Naive thymus-derived CD4-positive, alpha-beta T cell (primary cell): Measurements from ENCODE around the gene IPO9. TPM values are rescaled to one million over a fixed set of nuclear protein-coding genes. Genes with fewer than 3 reads are reported as not detected.

Experiments used
- ATAC-seq: fragments of 150-1000 bp; cut with Tn5 transposase; 2 replicates; pipeline ENCODE4 v1.10.0; 2021; ENCODE audit warnings: mild to moderate bottlenecking, moderate library complexity
- CTCF ChIA-PET: fragments of 350-600 bp; sonication (Branson Sonifier 250); formaldehyde crosslinking; loops from one replicate; lab custom pipeline; 2021; ENCODE audit warnings: antibody characterized with exemption; lab: Charles Lee
- POLR2A ChIA-PET: fragments of 350-600 bp; sonication (Branson Sonifier 250); formaldehyde crosslinking; loops from one replicate; lab custom pipeline; 2021; ENCODE audit warnings: antibody characterized with exemption, inconsistent platforms; lab: Charles Lee
- DNase-seq, 9 donors: peaks; one replicate each; pipeline versions ENCODE4 v3.0.0 to v3.0.0-alpha.2; 2020 to 2022; ENCODE audit warnings: mixed read lengths in 1 of 9
- H3K27ac ChIP-seq: one replicate; pipeline ENCODE4 v1.7.0; 2013; ENCODE audit warnings: mild to moderate bottlenecking, low read depth, low read length, moderate library complexity
- H3K27me3 ChIP-seq, 2 donors: one replicate each; pipeline ENCODE4 v1.7.0; 2013; ENCODE audit warnings: low read length in 2 of 2, mild to moderate bottlenecking in 2 of 2, moderate library complexity in 2 of 2; ENCODE audit not compliant: control insufficient read depth in 2 of 2, insufficient read depth in 2 of 2
- H3K36me3 ChIP-seq, 3 experiments: 1 replicate in 2 of 3; 2 replicates in 1 of 3; pipeline ENCODE4 v1.7.0; 2013; ENCODE audit warnings: low read length in 3 of 3, mild to moderate bottlenecking in 3 of 3, moderate library complexity in 1 of 3; ENCODE audit not compliant: insufficient read depth in 3 of 3, control insufficient read depth in 2 of 3
- H3K4me1 ChIP-seq, 2 donors: one replicate each; pipeline ENCODE4 v1.7.0; 2013; ENCODE audit warnings: low read length in 2 of 2, mild to moderate bottlenecking in 2 of 2, moderate library complexity in 1 of 2; ENCODE audit not compliant: control insufficient read depth in 2 of 2, insufficient read depth in 2 of 2
- H3K4me3 ChIP-seq: 2 replicates; pipeline ENCODE4 v1.7.0; 2013; ENCODE audit warnings: mild to moderate bottlenecking, low read length
- H3K9me3 ChIP-seq, 3 experiments: 1 replicate in 2 of 3; 2 replicates in 1 of 3; pipeline ENCODE4 v1.7.0; 2013; ENCODE audit warnings: low read length in 3 of 3; ENCODE audit not compliant: control insufficient read depth in 2 of 3
- H3K27ac Mint-ChIP-seq, 9 donors: one replicate each; pipeline ENCODE4 v1.8.0; 2020 to 2022; ENCODE audit warnings: mixed read lengths in 9 of 9, mild to moderate bottlenecking in 8 of 9, moderate library complexity in 5 of 9, inconsistent platforms in 2 of 9
- H3K27me3 Mint-ChIP-seq, 5 donors: one replicate each; pipeline ENCODE4 v1.8.0; 2021 to 2022; ENCODE audit warnings: mixed read lengths in 5 of 5, mild to moderate bottlenecking in 1 of 5
- H3K36me3 Mint-ChIP-seq, 5 donors: one replicate each; pipeline ENCODE4 v1.8.0; 2020 to 2022; ENCODE audit warnings: mixed read lengths in 5 of 5, mild to moderate bottlenecking in 3 of 5, inconsistent platforms in 1 of 5
- H3K4me1 Mint-ChIP-seq, 7 donors: one replicate each; pipeline ENCODE4 v1.8.0; 2020 to 2022; ENCODE audit warnings: mixed read lengths in 7 of 7, mild to moderate bottlenecking in 3 of 7, inconsistent platforms in 1 of 7
- H3K4me3 Mint-ChIP-seq, 10 donors: one replicate each; pipeline ENCODE4 v1.8.0; 2020 to 2022; ENCODE audit warnings: mild to moderate bottlenecking in 10 of 10, mixed read lengths in 10 of 10, moderate library complexity in 6 of 10, inconsistent platforms in 2 of 10
- H3K9me3 Mint-ChIP-seq, 11 donors: one replicate each; pipeline ENCODE4 v1.8.0; 2020 to 2022; ENCODE audit warnings: mixed read lengths in 11 of 11, mild to moderate bottlenecking in 4 of 11, inconsistent platforms in 1 of 11, moderate library complexity in 1 of 11
- intact Hi-C, 2 donors: fragments of 100-400 bp; cut with micrococcal nuclease; formaldehyde crosslinking; loops; one replicate each; pipeline ENCODE4 v1.15.1; 2023
- polyA plus RNA-seq, 2 donors: library from polyadenylated mRNA; unstranded; fragments of 300-500 nt; fragmentation: Illumina TruSeq; gene quantifications; one replicate each; pipeline ENCODE4 v1.2.3, GENCODE V29; 2021
- total RNA-seq, 6 experiments: library from RNA in 5 of 6; stranded (reverse) in 5 of 6; gene quantifications; 1 replicate in 5 of 6; 2 replicates in 1 of 6; pipeline ENCODE4 v1.2.3 and lab custom pipeline; 2021 to 2026

The IPO9 gene
- total RNA-seq (10 to 100 TPM; 28.7 to 55.3 (median 37.9) TPM), polyA plus RNA-seq (10 to 100 TPM; 20.8 to 24.7 TPM), total RNA-seq (lab: John Stamatoyannopoulos, UW) (98.7 reads per million, percentile 84 among the genes with 10 or more reads in this experiment)

DNA sequence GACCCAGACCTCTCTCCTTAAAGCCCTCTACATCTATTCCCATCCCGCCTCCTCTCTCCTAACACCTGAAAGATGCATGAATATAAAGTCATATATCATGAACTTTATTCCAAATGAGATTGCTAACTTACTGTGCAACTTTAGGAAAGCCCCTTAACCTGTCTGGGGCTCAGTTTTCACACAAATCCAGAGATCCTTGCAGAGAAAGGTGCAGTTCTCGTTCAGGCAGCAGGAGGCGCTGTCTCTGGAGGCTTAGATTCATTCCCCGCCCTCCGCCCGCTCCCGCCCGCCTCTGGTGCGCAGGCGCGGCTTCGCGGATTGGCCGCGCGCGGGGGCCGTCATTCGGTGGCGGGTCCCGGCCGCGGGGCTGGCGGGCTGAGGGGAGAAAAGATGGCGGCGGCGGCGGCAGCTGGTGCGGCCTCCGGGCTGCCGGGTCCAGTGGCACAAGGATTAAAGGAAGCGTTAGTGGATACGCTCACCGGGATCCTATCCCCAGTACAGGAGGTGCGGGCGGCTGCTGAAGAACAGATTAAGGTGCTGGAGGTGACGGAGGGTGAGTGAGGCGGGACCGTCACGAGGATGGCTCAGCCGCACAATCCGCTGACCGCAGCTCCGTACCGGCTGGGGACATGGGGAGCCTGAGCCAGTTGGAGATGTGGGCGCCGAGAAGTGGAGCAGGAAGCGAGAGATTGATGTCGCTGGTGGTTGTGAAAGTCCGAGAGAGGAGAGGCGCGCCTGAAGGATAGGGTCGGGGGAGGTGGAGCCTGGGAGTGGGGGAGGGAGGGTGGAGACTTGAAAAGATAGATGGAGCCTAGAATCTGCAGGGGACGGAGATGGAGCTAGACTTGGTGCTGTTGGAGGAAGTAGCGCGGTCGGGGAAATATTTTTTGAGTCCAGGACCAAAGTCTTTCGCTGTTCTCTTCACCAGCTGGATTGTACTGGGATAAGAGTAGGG, at the start of gene IPO9:
Gene IPO9, plus strand, starts transcription at position 338 of the 955 bp plus-strand sequence. Its CDS starts 53 bp downstream, at position 391.
- H3K4me3 ChIP-seq = peak within 1 kb of the TSS; percentile 97
- ATAC-seq (peak; percentile 98), DNase-seq (peak; percentile 89 to 96 (median 95))
- ChIA-PET POLR2A (interaction anchor here (0.6 to 2.2 kb wide), 4 partner anchors 67 to 267 kb away, joined by 3 to 7 read pairs (median 3); partner anchors contain the start of gene RNPEP), CTCF (interaction anchor here (0.6 to 1.9 kb wide), 3 partner anchors 9 to 311 kb away, joined by 3 to 5 read pairs (median 3); no protein-coding TSS in a partner anchor)
- peak within 1 kb of the TSS; percentile 93 for H3K27ac ChIP-seq
- intact Hi-C loops = loop anchor here (1.0 to 10.0 kb wide), 7 partner anchors 126 to 674 kb away; partner anchors contain the start of genes TIMM17A (in 2 of the 2), ARL8A (in 1 of the 2), CSRP1 (in 1 of the 2) and PPP1R12B (in 1 of the 2)
- no peaks in the 10 kb centered on the region for H3K9me3 ChIP-seq
- Mint-ChIP-seq H3K27me3 (no peaks in the 10 kb centered on the region), H3K9me3 (no peaks in the 10 kb centered on the region), H3K4me1 (peaks cover 29 to 55% (median 41%) of the 10 kb centered on the region in 7 donors), H3K4me3 (peak within 1 kb of the TSS; percentile 90 to 100 (median 96)), H3K27ac (peak within 1 kb of the TSS; percentile 80 to 97 (median 91)), H3K36me3 (peaks cover 0 to 2% (median 0%) of the 10 kb centered on the region in 5 donors)
- peaks cover 0 to 4% (median 0%) of the 10 kb centered on the region in 3 experiments for H3K36me3 ChIP-seq
- H3K27me3 ChIP-seq = no peaks in the 10 kb centered on the region
- H3K4me1 ChIP-seq = peaks cover 16 to 19% of the 10 kb centered on the region in 2 donors

- peaks cover 0 to 30% (median 0%) of the 10 kb centered on the region in 5 donors for H3K27me3 Mint-ChIP-seq
- ChIA-PET POLR2A (no interaction called here), CTCF (interaction anchor here (1.2 kb wide), 1 partner anchor 14 kb away, joined by 5 read pairs; no protein-coding TSS in a partner anchor)
- no peak overlapping the region for H3K4me3 Mint-ChIP-seq
- DNase-seq (no peak), ATAC-seq (no peak)
- H3K27ac Mint-ChIP-seq = no peak overlapping the region
- peaks cover 0 to 7% (median 0%) of the 10 kb centered on the region in 7 donors for H3K4me1 Mint-ChIP-seq
- Histone ChIP-seq H3K36me3 (peaks cover 0 to 12% (median 0%) of the 10 kb centered on the region in 3 experiments), H3K4me3 (no peak overlapping the region), H3K4me1 (no peaks in the 10 kb centered on the region), H3K9me3 (no peaks in the 10 kb centered on the region), H3K27ac (no peak overlapping the region), H3K27me3 (no peaks in the 10 kb centered on the region)
- no peaks in the 10 kb centered on the region for H3K9me3 Mint-ChIP-seq
- intact Hi-C loops = no loop called here
- peaks cover 0 to 23% (median 5%) of the 10 kb centered on the region in 5 donors for H3K36me3 Mint-ChIP-seq
Measured at GRCh38 chr1:201779351-201779880, 49.5 kb upstream of the IPO9 start.

- ATAC-seq = no peak
- no peak for DNase-seq
- ChIA-PET CTCF (no interaction called here), POLR2A (no interaction called here)
- Histone ChIP-seq H3K4me1 (no peaks in the 10 kb centered on the region), H3K27me3 (no peaks in the 10 kb centered on the region), H3K4me3 (no peak overlapping the region), H3K36me3 (peaks cover 0 to 12% (median 0%) of the 10 kb centered on the region in 3 experiments), H3K27ac (no peak overlapping the region), H3K9me3 (no peaks in the 10 kb centered on the region)
- H3K36me3 Mint-ChIP-seq = peaks cover 0 to 28% (median 8%) of the 10 kb centered on the region in 5 donors
- H3K9me3 Mint-ChIP-seq = no peaks in the 10 kb centered on the region
- intact Hi-C loops = no loop called here
- H3K4me1 Mint-ChIP-seq = peaks cover 0 to 7% (median 0%) of the 10 kb centered on the region in 7 donors
- no peak overlapping the region for H3K27ac Mint-ChIP-seq
- H3K4me3 Mint-ChIP-seq = no peak overlapping the region
- peaks cover 0 to 21% (median 0%) of the 10 kb centered on the region in 5 donors for H3K27me3 Mint-ChIP-seq
Measured at GRCh38 chr1:201780952-201781351, 48.0 kb upstream of the IPO9 start.

- intact Hi-C loops = no loop called here
Measured at GRCh38 chr1:201781437-201781836, 47.5 kb upstream of the IPO9 start.

DNA sequence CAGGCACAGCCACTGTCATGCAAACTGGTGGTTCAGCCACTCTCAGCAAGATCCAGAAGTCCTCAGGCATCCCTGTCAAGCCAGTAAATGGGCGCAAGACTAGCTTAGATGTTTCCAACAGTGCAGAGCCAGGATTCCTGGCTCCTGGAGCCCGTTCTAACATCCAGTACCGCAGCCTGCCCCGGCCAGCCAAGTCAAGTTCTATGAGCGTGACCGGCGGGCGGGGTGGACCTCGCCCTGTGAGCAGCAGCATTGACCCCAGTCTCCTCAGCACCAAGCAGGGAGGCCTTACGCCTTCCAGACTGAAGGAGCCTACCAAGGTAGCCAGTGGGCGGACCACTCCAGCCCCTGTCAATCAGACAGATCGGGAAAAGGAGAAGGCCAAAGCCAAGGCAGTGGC, 46.6 kb upstream of the IPO9 start:
- intact Hi-C loops = no loop called here
- Histone ChIP-seq H3K36me3 (peaks cover 0 to 12% (median 0%) of the 10 kb centered on the region in 3 experiments), H3K9me3 (no peaks in the 10 kb centered on the region), H3K27me3 (no peaks in the 10 kb centered on the region), H3K4me3 (no peak overlapping the region), H3K4me1 (no peaks in the 10 kb centered on the region), H3K27ac (no peak overlapping the region)
- peaks cover 0 to 16% (median 0%) of the 10 kb centered on the region in 5 donors for H3K27me3 Mint-ChIP-seq
- H3K4me1 Mint-ChIP-seq = peaks cover 0 to 3% (median 0%) of the 10 kb centered on the region in 7 donors
- peaks cover 0 to 39% (median 11%) of the 10 kb centered on the region in 5 donors for H3K36me3 Mint-ChIP-seq
- ATAC-seq (no peak), DNase-seq (no peak)
- ChIA-PET POLR2A (no interaction called here), CTCF (no interaction called here)
- no peak overlapping the region for H3K27ac Mint-ChIP-seq
- no peak overlapping the region for H3K4me3 Mint-ChIP-seq
- H3K9me3 Mint-ChIP-seq = no peaks in the 10 kb centered on the region

More at GRCh38 chr1:201781437-201781836, 47.5 kb upstream of the IPO9 start:
- H3K9me3 ChIP-seq = no peaks in the 10 kb centered on the region
- H3K4me3 ChIP-seq = no peak overlapping the region
- H3K27me3 ChIP-seq = no peaks in the 10 kb centered on the region
- peaks cover 0 to 21% (median 0%) of the 10 kb centered on the region in 5 donors for H3K27me3 Mint-ChIP-seq
- H3K9me3 Mint-ChIP-seq = no peaks in the 10 kb centered on the region
- H3K27ac Mint-ChIP-seq = no peak overlapping the region
- H3K36me3 Mint-ChIP-seq = peaks cover 0 to 32% (median 11%) of the 10 kb centered on the region in 5 donors
- no peak for DNase-seq
- CTCF ChIA-PET = no interaction called here
- no peak overlapping the region for H3K27ac ChIP-seq
- no peak for ATAC-seq
- peaks cover 0 to 7% (median 0%) of the 10 kb centered on the region in 7 donors for H3K4me1 Mint-ChIP-seq
- peaks cover 0 to 12% (median 0%) of the 10 kb centered on the region in 3 experiments for H3K36me3 ChIP-seq
- no peaks in the 10 kb centered on the region for H3K4me1 ChIP-seq
- no peak overlapping the region for H3K4me3 Mint-ChIP-seq
- POLR2A ChIA-PET = no interaction called here

DNA sequence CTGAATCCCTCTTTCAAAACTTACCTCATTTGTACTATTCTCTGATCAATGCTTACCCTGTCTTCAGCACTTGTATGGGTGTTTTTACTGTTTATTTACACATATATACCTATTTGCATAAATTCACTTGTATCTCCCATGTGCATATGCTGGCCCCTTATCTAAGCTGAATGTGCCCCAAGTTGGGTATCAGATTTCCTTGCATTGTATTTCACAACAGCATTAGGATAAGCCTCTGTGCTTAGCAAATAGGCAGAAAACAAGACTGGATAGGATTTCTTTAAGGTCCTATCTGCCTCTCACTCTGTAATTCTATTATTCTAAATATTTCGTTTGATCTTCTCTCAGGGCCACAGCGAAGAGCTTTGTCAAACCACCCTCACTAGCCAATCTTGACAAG, 45.9 kb upstream of the IPO9 start:
- H3K27me3 Mint-ChIP-seq = peaks cover 0 to 12% (median 0%) of the 10 kb centered on the region in 5 donors
- peak overlapping the region in 1 of 9 donors; percentile 78 for H3K27ac Mint-ChIP-seq
- Histone ChIP-seq H3K36me3 (peaks cover 0 to 12% (median 0%) of the 10 kb centered on the region in 3 experiments), H3K9me3 (no peaks in the 10 kb centered on the region), H3K4me3 (no peak overlapping the region), H3K27ac (no peak overlapping the region), H3K4me1 (no peaks in the 10 kb centered on the region), H3K27me3 (no peaks in the 10 kb centered on the region)
- ChIA-PET CTCF (interaction anchor here (0.7 kb wide), 1 partner anchor 13 kb away, joined by 3 read pairs; no protein-coding TSS in a partner anchor), POLR2A (no interaction called here)
- DNase-seq (no peak), ATAC-seq (no peak)
- peaks cover 0 to 41% (median 11%) of the 10 kb centered on the region in 5 donors for H3K36me3 Mint-ChIP-seq
- intact Hi-C loops = no loop called here
- no peak overlapping the region for H3K4me3 Mint-ChIP-seq
- peaks cover 0 to 1% (median 0%) of the 10 kb centered on the region in 7 donors for H3K4me1 Mint-ChIP-seq
- H3K9me3 Mint-ChIP-seq = no peaks in the 10 kb centered on the region
